GOT3 (cell line): Measurements from ENCODE around the gene FILIP1L.

Experiments
- DNase-seq: peaks from one replicate; lab custom pipeline; 2025; ENCODE audit warnings: mixed read lengths; lab: John Stamatoyannopoulos, UW

The FILIP1L gene

DNA sequence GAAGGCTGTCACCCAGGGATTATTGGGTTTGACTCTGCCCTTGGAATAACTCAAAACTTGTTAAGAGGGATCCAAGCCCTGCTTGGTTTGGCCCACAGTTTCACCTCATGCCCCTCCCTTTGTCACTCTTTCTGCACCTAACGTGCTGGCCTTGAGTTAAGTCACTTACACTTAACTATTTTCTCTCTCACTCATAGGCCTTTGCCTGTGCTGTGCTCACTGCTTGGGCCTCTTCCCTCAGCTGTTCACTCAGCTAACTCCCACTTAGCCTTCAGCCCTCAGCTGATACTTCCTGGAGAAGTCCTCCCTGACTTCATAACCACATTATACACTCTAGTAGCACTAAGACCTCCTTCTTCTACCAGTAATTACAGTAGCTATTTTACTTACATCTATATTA is 163.4 kb downstream of the FILIP1L start:
- DNase-seq: no peak

DNA sequence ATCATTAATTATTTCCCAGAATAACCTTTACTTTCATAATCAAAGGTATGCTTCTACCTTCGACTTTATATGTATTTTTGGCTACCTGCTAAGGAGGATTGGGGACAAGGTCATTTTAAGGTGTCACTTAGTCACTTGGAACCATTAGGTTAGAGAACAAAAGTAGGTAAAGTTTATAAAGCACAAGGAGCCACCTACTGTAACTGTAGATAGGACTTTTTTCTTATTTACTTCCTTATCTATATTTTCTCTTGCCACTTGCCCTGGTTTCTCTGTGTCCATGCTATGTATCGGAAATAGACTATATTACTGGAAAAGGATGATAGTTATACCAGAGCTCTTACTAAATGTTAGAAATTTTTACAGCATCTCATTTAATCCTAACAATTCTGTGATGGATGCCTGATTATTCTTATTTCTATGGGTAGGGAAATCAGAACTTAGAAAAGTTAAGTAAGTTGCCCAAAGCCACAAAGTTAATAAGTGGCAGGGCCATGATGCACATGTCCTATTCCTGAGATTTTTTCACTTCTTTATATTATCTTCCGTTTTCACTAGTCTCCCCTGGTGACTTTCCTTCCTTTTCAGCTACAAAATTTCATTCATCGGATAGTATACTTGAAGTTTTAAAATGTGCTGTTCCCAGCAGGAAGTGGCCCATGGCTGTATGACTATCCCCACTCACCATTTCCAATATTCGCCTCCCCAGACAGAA is 164.2 kb downstream of the FILIP1L start:
- DNase-seq: no peak

DNA sequence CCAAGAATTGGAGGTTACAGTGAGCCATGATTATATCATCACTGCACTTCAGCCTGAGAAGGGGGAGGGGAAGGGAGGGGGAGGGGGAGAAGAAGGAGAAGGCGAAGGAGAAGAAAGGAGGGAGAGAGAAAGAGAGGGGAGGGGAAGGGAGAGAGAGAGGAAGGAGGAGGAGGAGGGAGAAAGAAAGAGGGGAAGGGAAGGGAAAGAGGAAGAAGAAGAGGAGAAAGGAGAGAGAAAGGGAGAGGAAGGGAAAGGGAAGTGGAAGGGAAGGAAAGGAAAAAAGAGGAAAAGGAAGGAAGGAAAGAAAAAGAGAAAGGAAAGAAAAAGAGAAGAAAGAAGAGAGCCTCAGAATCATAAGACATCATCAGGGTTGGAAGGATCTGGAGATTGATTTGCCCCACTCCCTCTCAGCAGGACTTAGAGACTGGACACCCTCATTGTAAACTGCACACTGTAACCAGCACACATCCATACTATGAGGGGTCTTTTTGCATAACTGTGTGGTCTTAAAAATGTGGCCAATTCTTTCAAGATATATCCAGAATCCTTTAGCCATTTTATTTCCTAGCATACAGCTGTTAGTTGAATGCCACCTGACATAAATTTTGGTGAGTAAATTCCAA is 165.7 kb downstream of the FILIP1L start:
- DNase-seq: no peak

DNA sequence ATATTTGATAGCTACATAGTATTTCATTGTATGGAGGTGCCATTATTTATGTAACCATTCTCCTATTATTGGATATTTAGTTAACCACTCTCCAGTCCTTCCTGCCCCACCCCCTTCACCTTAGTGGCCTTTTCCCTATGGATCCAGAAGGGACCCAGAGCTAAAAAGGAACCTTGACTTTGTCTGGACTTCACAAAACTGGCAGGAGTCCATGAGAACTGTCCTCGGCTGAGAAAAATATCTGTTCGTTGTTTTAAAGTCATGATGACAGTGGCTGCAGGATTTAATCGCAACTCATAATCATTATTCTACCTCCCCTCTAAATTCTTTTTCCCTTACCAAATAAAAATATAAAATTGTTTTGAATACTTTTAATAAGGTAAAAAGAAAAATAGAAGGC is 166.9 kb downstream of the FILIP1L start:
- DNase-seq: no peak

DNA sequence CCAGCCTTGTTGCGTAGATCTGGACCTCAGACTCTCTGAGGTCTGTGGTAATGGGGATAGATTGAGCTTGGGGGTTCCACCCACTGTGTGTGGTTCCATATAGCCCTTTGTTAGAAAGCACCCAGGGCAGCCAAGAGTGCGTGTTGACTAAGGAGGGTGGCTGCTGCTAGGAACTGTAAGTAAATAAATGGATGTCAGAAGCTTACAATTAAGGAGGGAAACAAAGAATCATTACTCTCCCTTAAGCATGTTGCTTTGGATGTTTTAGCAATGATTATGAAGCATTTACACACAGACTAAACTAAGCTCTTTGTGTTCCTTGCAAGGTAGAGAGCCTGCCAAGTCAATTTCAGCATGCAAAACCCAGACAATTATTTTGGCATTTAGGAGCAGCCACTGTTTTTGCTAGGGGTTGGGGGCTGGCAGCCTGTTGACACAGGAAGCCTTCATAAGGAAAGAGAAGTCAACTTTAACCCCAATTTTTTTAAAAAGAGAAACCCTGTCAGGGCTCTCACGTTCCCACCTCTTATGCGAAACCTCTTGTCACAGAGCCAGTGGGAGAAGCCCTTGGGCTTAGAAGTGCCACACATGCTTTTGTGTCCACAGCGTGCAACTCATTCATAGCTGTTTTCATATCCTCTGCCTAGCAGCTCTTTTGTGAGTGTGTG is 168.8 kb downstream of the FILIP1L start:
- no peak for DNase-seq

DNA sequence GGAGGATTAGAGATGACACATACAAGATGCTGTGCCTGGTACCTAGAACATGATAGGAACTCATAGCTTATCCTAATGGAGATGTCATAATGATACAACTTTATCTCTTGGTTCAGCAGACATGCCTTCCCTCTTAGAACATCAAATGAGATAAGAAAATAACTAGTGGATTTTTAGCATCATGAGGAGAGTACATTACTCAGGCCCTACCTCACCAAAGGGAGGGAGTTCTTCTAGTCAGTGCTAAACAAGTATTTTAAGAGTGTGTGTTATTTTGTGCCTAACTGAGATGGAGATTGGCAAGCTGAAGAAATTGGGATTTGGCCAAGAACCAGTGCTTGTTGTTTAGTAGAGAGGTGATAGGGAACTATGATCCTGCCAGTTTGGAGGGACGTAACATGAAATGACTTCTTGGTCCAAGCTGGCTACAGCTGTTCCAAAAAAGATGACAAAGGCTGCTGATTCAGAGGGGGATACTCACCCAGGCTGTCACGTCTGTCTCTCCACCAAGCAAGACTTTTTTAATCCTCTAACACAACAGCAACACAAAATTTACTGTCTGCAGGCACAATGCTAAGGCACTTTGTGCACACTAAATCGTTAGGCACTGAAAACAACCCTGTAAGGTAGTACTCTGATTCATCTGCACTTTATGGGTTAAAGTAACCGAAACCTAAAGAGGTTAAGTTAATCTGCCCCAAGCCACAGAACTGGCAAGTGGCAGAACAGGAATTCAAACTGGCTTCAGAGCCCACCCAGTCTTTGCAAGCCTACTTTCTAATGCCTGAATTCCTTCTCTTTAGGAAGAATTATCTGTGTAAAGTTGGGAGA is 170.2 kb downstream of the FILIP1L start:
- DNase-seq: no peak

DNA sequence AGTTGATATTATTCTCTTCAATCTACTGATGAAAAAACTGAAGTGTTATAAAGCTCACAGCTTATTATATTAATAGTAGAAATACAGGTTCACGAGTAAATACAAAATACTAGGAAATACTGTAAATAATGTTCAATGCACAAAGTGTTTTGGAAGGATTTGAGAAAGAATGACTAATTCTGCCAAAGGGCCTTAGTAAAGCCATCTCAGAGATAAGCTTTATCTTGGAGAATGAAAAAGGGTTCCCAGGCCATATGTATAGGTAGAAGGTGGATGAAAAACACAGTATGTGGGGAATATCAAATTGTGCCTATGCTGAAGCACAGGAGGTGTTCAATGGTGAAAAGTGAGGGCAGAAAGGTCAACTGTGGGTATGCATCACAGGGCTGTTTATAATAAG is 173.1 kb downstream of the FILIP1L start:
- no peak for DNase-seq

DNA sequence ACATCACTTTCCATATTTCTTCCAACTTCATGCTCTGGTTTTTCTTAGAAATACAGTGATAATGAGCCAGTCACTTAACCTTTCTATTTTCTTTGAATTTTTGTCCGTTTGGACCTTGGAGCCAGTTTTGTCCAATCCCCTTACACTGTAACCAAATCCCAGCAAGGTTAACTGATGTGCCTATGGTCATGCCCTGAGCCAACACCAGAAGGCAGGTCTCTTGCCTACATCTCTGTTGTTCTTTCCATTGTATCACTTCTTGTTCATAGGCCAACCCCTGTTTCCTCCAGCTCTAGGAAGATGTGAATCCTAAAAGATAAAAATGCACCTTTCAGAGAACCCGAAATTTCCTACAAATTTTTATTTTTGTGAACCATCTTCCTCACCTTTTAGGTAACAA is 174.0 kb downstream of the FILIP1L start:
- DNase-seq: no peak

DNA sequence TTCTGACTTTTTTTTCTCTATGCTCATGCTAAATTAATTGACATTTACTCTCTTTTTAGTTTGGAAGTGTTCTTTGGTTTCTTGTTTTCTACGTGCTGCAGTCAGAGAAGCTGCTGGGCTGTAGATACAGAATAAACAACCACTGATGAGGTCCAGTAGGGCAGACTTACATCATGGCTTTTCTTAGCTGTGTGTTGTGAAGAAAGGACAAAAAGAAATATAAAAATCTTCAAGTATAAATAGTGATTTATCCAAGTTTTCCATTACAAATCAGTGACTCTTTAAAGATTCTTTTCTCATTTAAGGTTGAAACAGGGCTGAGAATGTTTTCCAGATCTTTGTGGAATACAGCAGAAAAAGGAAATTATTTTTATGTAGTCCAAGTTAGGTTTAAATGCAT is 174.4 kb downstream of the FILIP1L start:
- DNase-seq: no peak

DNA sequence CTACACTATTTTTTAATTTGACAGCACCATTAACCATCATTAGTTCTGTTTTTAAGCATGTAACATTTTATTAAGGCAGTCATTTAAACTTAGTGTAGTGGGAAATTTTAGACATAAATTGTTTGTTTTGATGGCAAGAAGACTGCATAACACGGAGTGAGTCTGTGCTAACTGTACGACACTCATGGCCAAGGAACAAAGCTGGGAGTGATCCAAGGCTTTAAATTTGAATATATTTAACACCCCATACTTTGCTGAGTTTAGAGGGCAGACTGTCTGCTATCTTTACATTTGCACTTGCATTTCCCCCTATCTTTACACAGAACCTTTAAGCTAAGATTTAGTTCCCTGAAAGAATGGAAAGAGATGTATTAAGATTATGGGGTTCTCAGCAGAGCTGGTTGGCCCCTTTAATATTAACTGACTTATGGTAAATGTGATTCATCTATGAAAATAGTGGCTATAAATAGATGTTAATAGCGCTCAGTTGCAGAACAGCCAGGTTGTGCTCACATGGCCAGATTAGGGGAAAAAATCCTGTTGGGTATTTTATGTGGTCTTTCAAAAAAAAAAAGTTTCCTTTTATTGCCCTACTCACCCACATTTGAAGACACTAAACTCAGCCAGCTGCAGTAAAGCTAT is 175.9 kb downstream of the FILIP1L start:
- DNase-seq: no peak

DNA sequence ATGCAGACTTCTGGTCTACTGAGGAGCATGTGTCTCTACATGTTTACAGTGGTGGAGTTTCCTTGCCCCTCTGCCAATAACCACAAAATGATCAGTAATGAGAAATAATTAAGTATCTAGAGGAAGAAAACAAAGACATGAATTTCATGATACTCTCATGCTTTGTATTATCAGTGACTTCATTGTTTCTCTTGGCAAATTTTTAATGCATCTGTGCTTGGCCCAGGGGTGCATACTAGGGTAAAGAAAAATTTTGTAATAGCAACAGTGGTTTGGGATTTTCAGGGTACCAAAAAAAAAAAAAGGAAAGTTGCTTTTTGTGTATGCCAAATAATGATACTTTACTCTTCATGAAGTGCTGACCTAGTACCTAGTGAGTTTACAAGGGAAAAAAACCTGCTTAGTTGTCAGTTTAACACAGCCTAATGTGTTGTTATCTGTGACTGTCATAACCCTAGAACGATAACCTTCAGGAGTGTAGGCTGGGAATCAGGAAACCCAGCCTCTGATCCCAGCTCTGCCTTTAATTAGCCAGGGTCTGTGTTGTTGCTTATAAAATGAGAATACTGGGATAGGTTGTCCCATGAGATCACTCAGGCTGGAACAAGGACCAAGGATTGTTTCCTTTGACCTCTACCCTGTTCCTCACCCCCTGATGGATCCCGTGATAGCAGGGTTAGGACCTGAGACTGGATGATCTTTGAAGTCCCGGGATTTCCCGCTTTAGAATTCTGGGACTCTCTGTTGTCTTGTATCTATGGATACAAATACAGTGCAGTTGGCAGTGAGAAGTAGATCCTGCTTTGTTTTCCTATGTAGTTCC is 179.1 kb downstream of the FILIP1L start:
- DNase-seq: no peak

DNA sequence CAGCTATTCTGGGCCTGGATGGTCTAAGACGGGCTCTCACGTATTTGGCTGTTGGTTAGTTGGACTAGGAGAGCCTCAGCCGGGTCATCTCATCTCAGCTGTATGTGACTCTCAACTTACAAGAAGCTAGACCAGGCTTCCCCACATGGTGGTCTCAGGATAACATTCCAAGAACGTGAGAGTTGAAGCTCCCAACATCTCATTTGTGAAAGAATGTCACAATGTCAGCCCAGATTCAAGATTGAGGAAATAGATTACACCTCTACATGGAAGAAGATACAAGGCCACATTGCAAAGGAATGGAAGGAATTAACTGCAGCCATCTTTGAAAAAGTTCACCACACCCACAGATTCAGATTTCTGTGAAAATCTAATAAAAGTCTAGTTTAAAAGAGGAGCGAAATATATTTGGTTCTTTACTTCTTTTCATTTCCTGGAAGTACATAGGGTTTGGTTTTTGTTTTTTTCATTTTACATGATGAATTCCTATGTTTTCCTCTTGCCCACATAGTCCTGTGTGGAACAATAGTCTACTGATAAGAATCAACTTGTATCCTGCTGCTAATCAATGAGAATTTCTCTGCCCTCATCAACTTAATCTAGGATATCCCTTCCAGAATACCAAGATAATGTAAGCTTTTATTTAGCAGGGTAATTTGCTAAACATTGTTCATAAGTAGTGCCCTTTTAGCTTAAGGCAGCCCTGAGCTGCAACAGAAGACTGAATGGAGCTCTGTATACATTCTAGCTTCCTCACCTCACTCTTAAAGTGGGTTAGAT is 180.1 kb downstream of the FILIP1L start:
- no peak for DNase-seq

DNA sequence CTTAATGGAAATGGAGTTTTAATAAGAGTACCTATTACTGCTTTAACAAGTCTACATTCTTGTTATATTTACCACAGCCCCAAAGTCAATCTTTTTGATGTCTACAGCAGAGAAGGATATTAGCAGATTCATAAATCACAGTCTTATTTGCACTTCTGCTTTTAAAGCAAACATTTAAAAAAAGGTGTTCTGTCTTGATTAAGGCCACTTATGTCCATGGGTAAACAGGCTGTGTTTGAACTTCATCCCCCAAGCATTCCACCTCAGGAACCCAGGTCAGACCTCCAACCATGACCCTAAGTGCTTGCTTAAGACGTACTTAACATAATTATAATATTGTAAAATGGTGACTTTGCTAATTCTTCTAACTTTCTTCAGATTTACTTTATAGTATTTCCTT is 183.2 kb downstream of the FILIP1L start:
- no peak for DNase-seq

DNA sequence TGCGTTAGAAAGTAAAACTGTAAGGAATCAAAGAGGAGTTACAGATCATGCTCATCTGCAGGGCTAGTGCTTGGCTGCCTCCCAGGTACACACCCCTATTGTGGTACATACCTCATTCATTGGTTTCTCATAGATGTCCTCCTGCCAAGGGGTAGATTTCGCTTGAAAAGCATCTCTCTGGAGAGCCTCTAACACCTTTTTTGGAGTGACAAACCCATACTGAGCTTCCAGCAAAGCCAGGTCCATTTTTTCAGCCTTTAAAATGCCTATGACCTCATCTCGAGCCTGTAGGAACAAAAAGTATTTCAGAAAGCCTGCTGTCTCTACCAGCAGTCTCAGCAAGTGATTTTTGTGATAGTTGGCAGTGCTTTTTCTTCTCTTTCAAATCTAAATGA is 184.6 kb downstream of the FILIP1L start:
- no peak for DNase-seq

DNA sequence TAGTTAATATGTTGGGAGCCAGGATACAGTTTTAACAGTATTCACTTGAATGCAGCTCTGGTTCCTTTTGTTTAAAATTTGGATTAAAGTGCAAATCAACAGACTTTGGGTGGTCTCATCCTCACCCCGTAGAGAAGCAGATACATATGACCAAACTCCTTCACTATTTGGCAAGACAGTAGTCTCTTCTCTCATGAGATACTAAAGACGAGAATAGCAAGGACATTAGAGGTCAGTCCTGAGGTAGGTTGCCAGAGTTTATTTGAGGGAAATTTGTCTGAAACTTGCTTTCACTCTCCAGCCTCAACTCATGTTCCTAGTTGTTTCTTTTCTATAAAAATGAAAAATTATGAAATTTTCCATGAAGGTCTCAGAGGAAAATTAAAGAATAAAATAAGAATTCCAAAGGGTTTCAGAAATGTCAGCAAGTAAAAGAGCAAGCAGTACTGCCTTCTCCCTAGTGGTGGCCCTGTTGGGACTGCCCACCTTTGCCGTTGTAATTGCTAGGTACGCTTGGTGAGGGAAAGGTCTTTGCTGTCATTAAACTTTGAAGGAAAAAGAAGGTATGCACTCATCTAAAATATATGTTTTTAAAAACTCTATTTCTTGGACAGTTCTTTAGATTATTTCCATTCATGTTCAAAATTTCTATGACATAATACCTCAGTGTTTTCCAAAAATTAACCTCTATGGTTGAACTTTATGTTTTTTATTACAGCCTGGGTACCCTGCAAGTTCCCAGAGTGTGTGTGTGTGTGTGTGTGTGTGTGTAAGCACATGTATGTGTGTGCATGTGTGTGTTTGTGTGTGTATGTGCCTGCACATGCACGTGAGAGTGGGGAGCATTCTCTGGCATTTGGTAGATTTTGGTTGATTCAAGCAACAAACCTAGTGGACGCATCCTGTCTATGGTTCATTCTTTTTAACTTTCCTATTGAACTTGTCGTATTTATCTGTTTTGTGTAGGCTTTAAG is 185.2 kb downstream of the FILIP1L start:
- DNase-seq: no peak

DNA sequence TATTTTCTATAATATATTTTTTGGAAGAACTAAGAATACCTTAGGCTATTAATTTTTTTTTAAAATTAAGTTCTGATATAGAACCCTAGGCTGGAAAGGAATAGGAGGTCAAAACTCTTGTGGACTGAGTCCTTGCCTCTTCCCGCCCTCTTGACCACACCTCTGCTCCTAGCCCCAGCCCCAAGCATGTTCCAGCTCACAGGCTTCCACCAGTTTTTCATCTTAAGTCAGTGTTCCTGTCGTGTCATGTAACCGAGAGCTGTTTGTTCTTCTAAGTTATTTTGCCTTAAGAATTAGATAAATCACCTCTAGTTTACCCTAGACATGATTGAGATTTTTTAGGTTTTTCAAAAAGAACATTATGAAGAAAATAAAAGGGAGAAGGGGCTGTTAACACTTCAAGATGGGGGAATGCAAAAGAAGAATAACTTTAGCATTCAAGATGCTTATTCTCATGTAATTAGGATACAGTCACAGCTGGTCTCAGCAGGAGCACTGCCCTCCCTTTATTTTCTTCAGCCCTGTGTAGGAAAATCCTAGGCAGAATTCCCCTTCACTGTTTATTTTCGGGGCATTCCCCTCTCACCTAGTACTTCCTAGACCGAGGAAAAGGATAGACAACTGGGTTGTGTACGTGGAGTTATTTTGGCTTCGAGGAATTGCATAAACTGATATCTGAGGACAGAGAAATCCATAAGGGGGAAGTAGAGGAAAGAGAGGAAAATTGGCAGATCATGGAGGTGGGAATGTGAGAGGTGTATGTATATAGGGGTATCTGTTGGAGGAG is 186.4 kb downstream of the FILIP1L start:
- no peak for DNase-seq

DNA sequence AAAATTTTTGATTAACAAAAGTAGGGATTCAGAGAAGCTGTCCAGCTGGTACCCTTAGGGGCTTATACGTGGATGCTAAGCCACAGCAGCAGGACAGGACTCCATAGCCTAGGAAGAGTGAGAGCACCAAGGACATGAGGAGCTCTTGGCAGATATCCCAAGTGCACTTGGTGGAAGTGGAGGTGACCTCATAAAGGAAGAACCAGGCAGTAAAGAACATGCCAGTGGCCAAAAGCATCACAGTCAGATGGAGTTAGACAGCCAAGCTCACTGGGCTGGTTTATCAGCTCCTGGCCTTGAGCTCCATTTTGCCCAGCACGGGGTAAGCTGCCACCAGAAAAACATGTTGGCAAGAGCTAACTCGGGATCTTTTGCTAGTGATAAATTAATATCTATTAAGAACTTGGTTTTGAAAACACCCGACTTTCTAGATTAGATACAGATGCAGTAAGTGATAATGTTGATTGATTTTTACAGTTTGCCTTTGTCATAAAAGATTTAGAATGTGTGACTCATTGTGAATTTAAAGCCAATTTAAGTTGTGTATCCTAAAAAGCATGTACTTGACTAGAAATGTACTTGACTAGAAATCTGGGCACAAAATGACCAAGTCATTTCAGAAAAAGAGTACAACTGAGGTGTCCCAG is 188.6 kb downstream of the FILIP1L start:
- no peak for DNase-seq

DNA sequence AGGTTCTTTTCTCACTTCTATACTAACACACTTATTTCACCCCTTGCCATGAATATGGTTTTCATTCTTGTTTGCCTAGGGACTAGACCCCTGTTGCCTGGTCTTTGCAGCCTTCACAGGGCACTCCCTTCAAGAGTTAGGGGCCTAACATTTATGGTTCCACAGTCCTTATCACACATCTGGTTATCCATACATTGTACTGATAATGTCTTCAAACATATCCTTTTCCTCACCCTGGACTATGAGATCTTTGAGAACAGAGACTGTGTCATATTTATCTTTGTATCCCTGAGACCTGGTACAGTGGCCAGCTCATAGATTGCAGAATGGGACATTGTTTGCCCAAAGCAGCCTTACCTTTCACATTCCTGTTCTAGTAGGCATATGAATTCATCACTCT is 190.4 kb downstream of the FILIP1L start:
- DNase-seq: no peak
